NB4 (cell line): Measurements from ENCODE around the gene ZNF408.

Experiments
- MYC ChIP-seq: IDR thresholded peaks from 2 replicates; pipeline ENCODE4 v1.6.1; 2011; ENCODE audit warnings: low read depth, low read length
- POLR2A ChIP-seq: IDR thresholded peaks from 2 replicates; pipeline ENCODE4 v1.6.1; 2011; ENCODE audit warnings: mild to moderate bottlenecking; ENCODE audit not compliant: insufficient read length; ENCODE audit errors: extremely low read depth
- TF ChIP-seq, protein P1 (sequence below): IDR thresholded peaks from one replicate; pipeline ENCODE4 v1.5.1; 2012; ENCODE audit warnings: low read depth, low read length
- TF ChIP-seq, protein P2 (sequence below): IDR thresholded peaks from 2 replicates; pipeline ENCODE4 v1.6.1; 2011; ENCODE audit warnings: low read depth, low read length

DNA sequence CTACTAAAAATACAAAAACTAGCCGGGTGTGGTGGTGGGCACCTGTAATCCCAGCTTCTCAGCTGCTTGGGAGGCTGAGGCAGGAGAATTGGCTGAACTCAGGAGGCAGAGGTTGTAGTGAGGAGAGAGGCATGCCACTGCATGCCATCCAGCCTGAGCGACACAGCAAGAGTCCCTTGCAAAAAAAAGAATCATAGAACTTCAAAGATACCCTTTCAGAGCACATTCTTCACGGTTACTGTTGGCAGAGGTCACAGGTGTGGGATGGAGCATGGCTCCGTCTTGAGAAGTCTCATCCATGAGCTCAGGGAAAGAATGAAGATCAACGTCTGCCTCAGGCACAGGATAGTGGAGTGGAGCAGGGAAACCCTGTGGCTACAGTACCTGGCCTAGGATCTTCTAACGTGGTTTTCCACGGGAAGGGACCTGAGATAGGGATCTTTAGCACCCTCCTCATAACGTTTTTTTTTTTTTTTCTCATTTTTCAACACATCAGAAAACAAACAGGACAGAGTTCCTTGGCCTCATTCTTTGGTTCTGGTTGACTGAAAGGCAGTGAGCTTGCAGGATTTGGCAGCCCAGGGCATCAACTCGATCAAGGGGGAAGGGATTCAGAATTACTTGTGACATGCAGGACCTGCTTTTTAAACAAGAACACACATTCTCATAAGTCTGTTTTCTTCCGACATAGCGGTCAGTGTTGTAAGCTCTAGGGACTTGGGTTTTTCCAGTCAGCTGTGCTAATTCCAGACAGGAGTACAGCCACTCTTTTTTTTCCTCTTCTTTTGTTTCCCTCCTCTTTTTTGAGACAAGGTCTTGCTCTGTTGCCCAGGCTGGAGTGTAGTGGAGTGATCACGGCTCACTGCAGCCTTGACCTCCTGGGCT lies 41.0 kb downstream of the ZNF408 start:
- TF ChIP-seq, protein P1, sequence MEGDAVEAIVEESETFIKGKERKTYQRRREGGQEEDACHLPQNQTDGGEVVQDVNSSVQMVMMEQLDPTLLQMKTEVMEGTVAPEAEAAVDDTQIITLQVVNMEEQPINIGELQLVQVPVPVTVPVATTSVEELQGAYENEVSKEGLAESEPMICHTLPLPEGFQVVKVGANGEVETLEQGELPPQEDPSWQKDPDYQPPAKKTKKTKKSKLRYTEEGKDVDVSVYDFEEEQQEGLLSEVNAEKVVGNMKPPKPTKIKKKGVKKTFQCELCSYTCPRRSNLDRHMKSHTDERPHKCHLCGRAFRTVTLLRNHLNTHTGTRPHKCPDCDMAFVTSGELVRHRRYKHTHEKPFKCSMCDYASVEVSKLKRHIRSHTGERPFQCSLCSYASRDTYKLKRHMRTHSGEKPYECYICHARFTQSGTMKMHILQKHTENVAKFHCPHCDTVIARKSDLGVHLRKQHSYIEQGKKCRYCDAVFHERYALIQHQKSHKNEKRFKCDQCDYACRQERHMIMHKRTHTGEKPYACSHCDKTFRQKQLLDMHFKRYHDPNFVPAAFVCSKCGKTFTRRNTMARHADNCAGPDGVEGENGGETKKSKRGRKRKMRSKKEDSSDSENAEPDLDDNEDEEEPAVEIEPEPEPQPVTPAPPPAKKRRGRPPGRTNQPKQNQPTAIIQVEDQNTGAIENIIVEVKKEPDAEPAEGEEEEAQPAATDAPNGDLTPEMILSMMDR: no peak
- TF ChIP-seq POLR2A (no peak), MYC (no peak)
- TF ChIP-seq, protein P2, sequence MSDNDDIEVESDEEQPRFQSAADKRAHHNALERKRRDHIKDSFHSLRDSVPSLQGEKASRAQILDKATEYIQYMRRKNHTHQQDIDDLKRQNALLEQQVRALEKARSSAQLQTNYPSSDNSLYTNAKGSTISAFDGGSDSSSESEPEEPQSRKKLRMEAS: no peak
